Measurements from ENCODE around the gene SNTB2. TPM values are rescaled to one million over a fixed set of nuclear protein-coding genes. Genes with fewer than 3 reads are reported as not detected.

SNTB2 gene
- total and polyA plus RNA-seq, 10 of the 15 experiments (the other 5 are each of a cell fraction or from before 2014, with no cell fraction given): 1.2 to 15.7 (median 5.0) TPM

GRCh38 chr16:69301861-69302260, 114.9 kb downstream of the SNTB2 start:
- POLR2A ChIA-PET: no interaction called here
- 98% methylated on average over 4 of the region's 4 CpGs for WGBS (ENCODE audit: insufficient coverage, insufficient replicate concordance, low lambda C conversion rate, missing lambda C conversion rate)
- no peaks in the 10 kb centered on the region for H3K27me3 ChIP-seq (replicated peaks in 1 of 2; ENCODE audit: control insufficient read depth in 2 of 2, insufficient read depth in 2 of 2, low read length in 1 of 2)
- SMC1A ChIA-PET (ENCODE audit: uncharacterized antibody, unreplicated experiment): interaction anchor here (1.2 kb wide), 1 partner anchor 14 kb away, joined by 4 read pairs; no protein-coding TSS in a partner anchor
- H3K4me3 ChIP-seq: no peak overlapping the region
- RAD21 ChIA-PET (ENCODE audit: unreplicated experiment): no interaction called here
- intact Hi-C loops (cut with micrococcal nuclease; ENCODE audit: unreplicated experiment) (no loop called here), in situ Hi-C loops (cut with MboI) (no loop called here)
- DNase-seq (ENCODE audit: low read depth, low spot score) (no peak), FAIRE-seq (no peak), ATAC-seq (no peak)
- CTCF ChIA-PET: interaction anchor here (1.3 to 1.5 kb wide), 2 partner anchors 14 to 16 kb away, joined by 5 read pairs; no protein-coding TSS in a partner anchor
- TF ChIP-seq E2F4 (IDR thresholded peaks at IDR 0.05; ENCODE audit: low read depth, low read length): no peak
- no peak for TF ChIP-seq ATF7 (IDR thresholded peaks at IDR 0.05; ENCODE audit: low read depth)
- no peak for TF ChIP-seq BCLAF1 (IDR thresholded peaks at IDR 0.05)
- TF ChIP-seq CHD4 (IDR thresholded peaks at IDR 0.05): no peak
- TF ChIP-seq SMC3 (IDR thresholded peaks at IDR 0.05; ENCODE audit: borderline replicate concordance, low read length): no peak
- no peak for TF ChIP-seq CBX3 (IDR thresholded peaks at IDR 0.05; ENCODE audit: borderline replicate concordance, low read depth)
- TF ChIP-seq POLR2AphosphoS5 (IDR thresholded peaks at IDR 0.05; ENCODE audit: low read length): no peak
- no peak for TF ChIP-seq NR2C1 (IDR thresholded peaks at IDR 0.05)
- TF ChIP-seq RCOR1 (conservative IDR thresholded peaks at IDR 0.05; ENCODE audit: low read depth, low read length): no peak
- TF ChIP-seq RAD51 (IDR thresholded peaks at IDR 0.05): no peak
- TF ChIP-seq RELA (IDR thresholded peaks at IDR 0.05; ENCODE audit: borderline replicate concordance, partially characterized antibody): no peak
- TF ChIP-seq JUNB (IDR thresholded peaks at IDR 0.05): no peak
- no peak for TF ChIP-seq ELK1 (IDR thresholded peaks at IDR 0.05; ENCODE audit: low read depth, low read length)
- TF ChIP-seq ZBTB40 (IDR thresholded peaks at IDR 0.05; ENCODE audit: borderline replicate concordance): no peak
- peaks cover 0 to 10% of the 10 kb centered on the region in 2 experiments; a peak in 3 of 4 replicates for H3K36me3 ChIP-seq (ENCODE audit: control insufficient read depth in 2 of 2, insufficient read depth in 2 of 2, low read length in 1 of 2)
- H3K27ac ChIP-seq (ENCODE audit: control insufficient read depth, insufficient read depth): no peak overlapping the region
- no peak overlapping the region for H2AFZ ChIP-seq (ENCODE audit: control insufficient read depth, low read depth, low read length)
- no peaks in the 10 kb centered on the region for H4K20me1 ChIP-seq (ENCODE audit: control insufficient read depth, insufficient read depth)
- H3K79me2 ChIP-seq (ENCODE audit: control insufficient read depth, insufficient read depth, low read length): no peaks in the 10 kb centered on the region
- BruUV-seq (replicated peaks): no TSS peak
- H3K4me2 ChIP-seq (ENCODE audit: control insufficient read depth, insufficient read depth): no peak overlapping the region
- no peaks in the 10 kb centered on the region for H3K9me3 ChIP-seq (replicated peaks; ENCODE audit: control insufficient read depth, insufficient read depth, low read length)
- H3K4me1 ChIP-seq (ENCODE audit: control insufficient read depth, insufficient read depth, low read length): no peaks in the 10 kb centered on the region
- H3K9ac ChIP-seq (ENCODE audit: control insufficient read depth, insufficient read depth, low read length): no peak overlapping the region
